ENCODE results near the gene CHAF1B. TPM values are rescaled to one million over a fixed set of nuclear protein-coding genes. Genes with fewer than 3 reads are reported as not detected.
"Not testable (repeated sequence)": the region's sequence is repeated elsewhere in the genome, so short reads cannot be mapped to it uniquely, and the experiment has no call there.

Gene CHAF1B
- total RNA-seq, 4 donors from 2014 or later: 0.31 to 2.1 (median 1.1) TPM

- 86 to 90% methylated on average over 2 to 4 of the region's 5 CpGs for WGBS, 2 donors (ENCODE audit: low coverage in 1 of 2)
- H3K27me3 ChIP-seq: no peaks in the 10 kb centered on the region
- H3K4me3 ChIP-seq: no peak overlapping the region
- H3K4me1 ChIP-seq: no peaks in the 10 kb centered on the region
- H3K9me3 ChIP-seq: no peaks in the 10 kb centered on the region
- H3K27ac ChIP-seq: no peak overlapping the region
- no peak for ATAC-seq
- no peak for TF ChIP-seq POLR2AphosphoS5 (IDR thresholded peaks at IDR 0.05)
- no peak for TF ChIP-seq POLR2A (IDR thresholded peaks at IDR 0.05)
- TF ChIP-seq, protein P1, sequence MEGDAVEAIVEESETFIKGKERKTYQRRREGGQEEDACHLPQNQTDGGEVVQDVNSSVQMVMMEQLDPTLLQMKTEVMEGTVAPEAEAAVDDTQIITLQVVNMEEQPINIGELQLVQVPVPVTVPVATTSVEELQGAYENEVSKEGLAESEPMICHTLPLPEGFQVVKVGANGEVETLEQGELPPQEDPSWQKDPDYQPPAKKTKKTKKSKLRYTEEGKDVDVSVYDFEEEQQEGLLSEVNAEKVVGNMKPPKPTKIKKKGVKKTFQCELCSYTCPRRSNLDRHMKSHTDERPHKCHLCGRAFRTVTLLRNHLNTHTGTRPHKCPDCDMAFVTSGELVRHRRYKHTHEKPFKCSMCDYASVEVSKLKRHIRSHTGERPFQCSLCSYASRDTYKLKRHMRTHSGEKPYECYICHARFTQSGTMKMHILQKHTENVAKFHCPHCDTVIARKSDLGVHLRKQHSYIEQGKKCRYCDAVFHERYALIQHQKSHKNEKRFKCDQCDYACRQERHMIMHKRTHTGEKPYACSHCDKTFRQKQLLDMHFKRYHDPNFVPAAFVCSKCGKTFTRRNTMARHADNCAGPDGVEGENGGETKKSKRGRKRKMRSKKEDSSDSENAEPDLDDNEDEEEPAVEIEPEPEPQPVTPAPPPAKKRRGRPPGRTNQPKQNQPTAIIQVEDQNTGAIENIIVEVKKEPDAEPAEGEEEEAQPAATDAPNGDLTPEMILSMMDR (IDR thresholded peaks at IDR 0.05): no peak
- no peak for TF ChIP-seq EP300 (IDR thresholded peaks at IDR 0.05)
- peaks cover 0 to 23% of the 10 kb centered on the region in 2 donors for H3K36me3 ChIP-seq
Observed at GRCh38 chr21:36397606-36398005, 12.4 kb downstream of the CHAF1B start.

- WGBS, 2 donors (ENCODE audit: low coverage in 1 of 2): 96 to 98% methylated on average over 7 to 8 of the region's 9 CpGs
- not testable (repeated sequence) for ATAC-seq, H3K27me3 ChIP-seq, H3K4me1 ChIP-seq, H3K4me3 ChIP-seq, H3K27ac ChIP-seq, H3K9me3 ChIP-seq
- H3K36me3 ChIP-seq: peaks cover 0 to 33% of the 10 kb centered on the region in 2 donors
Observed at GRCh38 chr21:36399736-36400135, 14.5 kb downstream of the CHAF1B start.

- H3K4me1 ChIP-seq: no peaks in the 10 kb centered on the region
- TF ChIP-seq, protein P1 (IDR thresholded peaks at IDR 0.05): no peak
- no peak for TF ChIP-seq POLR2A (IDR thresholded peaks at IDR 0.05)
- TF ChIP-seq POLR2AphosphoS5 (IDR thresholded peaks at IDR 0.05): no peak
- no peak for TF ChIP-seq EP300 (IDR thresholded peaks at IDR 0.05)
- no peaks in the 10 kb centered on the region for H3K27me3 ChIP-seq
- ATAC-seq: no peak
- 93 to 94% methylated on average over 7 to 8 of the region's 8 CpGs for WGBS, 2 donors (ENCODE audit: low coverage in 1 of 2)
- H3K27ac ChIP-seq: no peak overlapping the region
- peaks cover 0 to 26% of the 10 kb centered on the region in 2 donors for H3K36me3 ChIP-seq
- H3K4me3 ChIP-seq: no peak overlapping the region
- no peaks in the 10 kb centered on the region for H3K9me3 ChIP-seq
Observed at GRCh38 chr21:36400719-36401118, 15.5 kb downstream of the CHAF1B start.

- TF ChIP-seq POLR2A (IDR thresholded peaks at IDR 0.05) (no peak), POLR2AphosphoS5 (IDR thresholded peaks at IDR 0.05) (no peak), EP300 (IDR thresholded peaks at IDR 0.05) (no peak)
- TF ChIP-seq, protein P1 (IDR thresholded peaks at IDR 0.05): no peak
- ATAC-seq: no peak
- Histone ChIP-seq H3K27me3 (no peaks in the 10 kb centered on the region), H3K9me3 (no peaks in the 10 kb centered on the region), H3K4me3 (no peak overlapping the region), H3K27ac (no peak overlapping the region), H3K36me3 (peaks cover 0 to 37% of the 10 kb centered on the region in 2 donors), H3K4me1 (no peaks in the 10 kb centered on the region)
- WGBS, 2 donors (ENCODE audit: low coverage in 1 of 2): 100% methylated on average over 1 of the region's 1 CpG
Observed at GRCh38 chr21:36402339-36402738, 17.1 kb downstream of the CHAF1B start.

- Histone ChIP-seq H3K9me3 (no peaks in the 10 kb centered on the region), H3K27ac (no peak overlapping the region), H3K4me3 (no peak overlapping the region), H3K4me1 (no peaks in the 10 kb centered on the region), H3K36me3 (peaks cover 0 to 37% of the 10 kb centered on the region in 2 donors), H3K27me3 (no peaks in the 10 kb centered on the region)
- TF ChIP-seq, protein P1 (IDR thresholded peaks at IDR 0.05): no peak
- TF ChIP-seq POLR2A (IDR thresholded peaks at IDR 0.05) (no peak), EP300 (IDR thresholded peaks at IDR 0.05) (no peak), POLR2AphosphoS5 (IDR thresholded peaks at IDR 0.05) (no peak)
- 88 to 89% methylated on average over 4 to 5 of the region's 5 CpGs for WGBS, 2 donors (ENCODE audit: low coverage in 1 of 2)
- ATAC-seq: no peak
Observed at GRCh38 chr21:36403713-36404112, 18.5 kb downstream of the CHAF1B start.
